ENCODE results near the gene EXD3. TPM values are rescaled to one million over a fixed set of nuclear protein-coding genes. Genes with fewer than 3 reads are reported as not detected.

EXD3 gene
- total RNA-seq, 1 experiment from 2014 or later = 15.3 TPM

DNA sequence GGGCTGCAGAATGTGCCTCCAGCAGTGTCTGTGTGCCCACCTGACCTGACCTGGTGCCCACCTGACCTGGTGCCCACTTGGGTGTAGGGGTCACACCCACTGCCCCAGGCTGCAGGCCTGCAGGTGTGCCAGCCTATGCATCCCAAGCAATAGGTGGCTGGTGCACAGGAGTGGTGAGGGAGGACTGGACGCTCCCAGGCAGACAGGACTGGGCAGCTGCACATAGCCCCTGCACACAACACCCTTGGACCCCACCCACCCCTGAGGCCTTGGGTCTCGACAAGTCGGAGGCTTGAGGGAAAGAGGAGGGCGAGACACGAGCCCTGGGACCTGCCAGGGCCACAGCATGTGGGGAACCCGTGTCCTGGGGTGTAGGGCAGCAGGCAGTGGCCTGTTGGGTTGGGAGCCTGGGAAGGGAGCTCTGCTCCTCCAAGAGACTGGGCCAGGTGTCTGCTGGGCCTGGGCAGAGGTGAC is 110.1 kb downstream of the EXD3 start:
- H4K5ac ChIP-seq (ENCODE audit: insufficient read length, low read depth, low read length) = no peak overlapping the region
- H4K8ac ChIP-seq (replicated peaks; ENCODE audit: insufficient read length, low read depth, low read length) = no peak overlapping the region
- H3K4ac ChIP-seq (ENCODE audit: low read depth, low read length) = no peak overlapping the region
- H2BK5ac ChIP-seq (ENCODE audit: insufficient read length, low read length) = no peak overlapping the region
- H4K20me1 ChIP-seq (ENCODE audit: control insufficient read depth, insufficient read depth, insufficient read length) = no peaks in the 10 kb centered on the region
- H2BK120ac ChIP-seq (ENCODE audit: low read depth, low read length, poor library complexity, severe bottlenecking) = no peak overlapping the region
- no peak overlapping the region for H2AK5ac ChIP-seq (ENCODE audit: insufficient read length, low read length)
- Mint-ChIP-seq H3K4me1 (peaks cover 8 to 16% of the 10 kb centered on the region in 2 experiments; a peak in 3 of 4 replicates), H3K4me3 (no peak overlapping the region), H3K27me3 (ENCODE audit: low read depth) (peaks cover 3% of the 10 kb centered on the region), H3K9me3 (no peaks in the 10 kb centered on the region), H3K36me3 (ENCODE audit: insufficient read depth in 1 of 3, low read depth in 3 of 3) (no peaks in the 10 kb centered on the region), H3K27ac (no peak overlapping the region)
- no peaks in the 10 kb centered on the region for H3K9me3 ChIP-seq (ENCODE audit: control insufficient read depth, low read depth, low read length)
- H3K4me2 ChIP-seq (ENCODE audit: insufficient read depth, insufficient read length, low read length) = no peak overlapping the region
- no peak overlapping the region for H3K27ac ChIP-seq (ENCODE audit: insufficient read length, low read depth, low read length)
- H3K79me1 ChIP-seq (ENCODE audit: insufficient read depth, low read depth, low read length, poor library complexity, severe bottlenecking) = no peaks in the 10 kb centered on the region
- DNase-seq = peak; percentile 26
- no peak overlapping the region for H2AFZ ChIP-seq (ENCODE audit: low read length)
- no peak overlapping the region for H3K18ac ChIP-seq (ENCODE audit: insufficient read length, low read depth, low read length)
- no peak overlapping the region for H2BK20ac ChIP-seq (ENCODE audit: low read depth, low read length, poor library complexity, severe bottlenecking)
- H3K56ac ChIP-seq (ENCODE audit: insufficient read length, low read depth, low read length) = no peak overlapping the region
- H3K4me1 ChIP-seq (ENCODE audit: insufficient read depth, low read length) = no peaks in the 10 kb centered on the region; the same call in 1 of the 2 replicates
- WGBS (ENCODE audit: extremely low coverage, insufficient read length, low lambda C conversion rate) = no CpG with 5 or more reads among the region's 6 CpGs
- H3K14ac ChIP-seq (ENCODE audit: insufficient read depth, low read length) = no peak overlapping the region
- H3T11ph ChIP-seq (ENCODE audit: low read length) = no peak overlapping the region
- H2BK12ac ChIP-seq (ENCODE audit: insufficient read length, low read depth, low read length) = no peak overlapping the region
- no peak overlapping the region for H3K9ac ChIP-seq (ENCODE audit: extremely low read depth, insufficient read length, low read length)
- H4K91ac ChIP-seq (ENCODE audit: insufficient read length, low read depth, low read length) = no peak overlapping the region
- no peaks in the 10 kb centered on the region for H3K79me2 ChIP-seq (ENCODE audit: insufficient read depth, low read length)
- no peak overlapping the region for H2BK15ac ChIP-seq (ENCODE audit: low read depth, low read length)
- TF ChIP-seq, protein P1, sequence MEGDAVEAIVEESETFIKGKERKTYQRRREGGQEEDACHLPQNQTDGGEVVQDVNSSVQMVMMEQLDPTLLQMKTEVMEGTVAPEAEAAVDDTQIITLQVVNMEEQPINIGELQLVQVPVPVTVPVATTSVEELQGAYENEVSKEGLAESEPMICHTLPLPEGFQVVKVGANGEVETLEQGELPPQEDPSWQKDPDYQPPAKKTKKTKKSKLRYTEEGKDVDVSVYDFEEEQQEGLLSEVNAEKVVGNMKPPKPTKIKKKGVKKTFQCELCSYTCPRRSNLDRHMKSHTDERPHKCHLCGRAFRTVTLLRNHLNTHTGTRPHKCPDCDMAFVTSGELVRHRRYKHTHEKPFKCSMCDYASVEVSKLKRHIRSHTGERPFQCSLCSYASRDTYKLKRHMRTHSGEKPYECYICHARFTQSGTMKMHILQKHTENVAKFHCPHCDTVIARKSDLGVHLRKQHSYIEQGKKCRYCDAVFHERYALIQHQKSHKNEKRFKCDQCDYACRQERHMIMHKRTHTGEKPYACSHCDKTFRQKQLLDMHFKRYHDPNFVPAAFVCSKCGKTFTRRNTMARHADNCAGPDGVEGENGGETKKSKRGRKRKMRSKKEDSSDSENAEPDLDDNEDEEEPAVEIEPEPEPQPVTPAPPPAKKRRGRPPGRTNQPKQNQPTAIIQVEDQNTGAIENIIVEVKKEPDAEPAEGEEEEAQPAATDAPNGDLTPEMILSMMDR (conservative IDR thresholded peaks at IDR 0.05) = no peak
- H3K27me3 ChIP-seq (ENCODE audit: insufficient read depth, low read length) = no peaks in the 10 kb centered on the region
- no peak overlapping the region for H3K23ac ChIP-seq (ENCODE audit: insufficient read length, low read depth, low read length)
- no peaks in the 10 kb centered on the region for H3K23me2 ChIP-seq (ENCODE audit: insufficient read length, low read depth, low read length, poor library complexity, severe bottlenecking)
